Esophagus squamous epithelium (tissue), 4 donors: ENCODE results near the gene MT1HL1.
"Not testable (repeated sequence)": the region's sequence is repeated elsewhere in the genome, so short reads cannot be mapped to it uniquely, and the experiment has no call there.

ENCODE experiments used
- POLR2A ChIP-seq, 4 donors: fragments of 450-650 bp; IDR thresholded peaks; one replicate each; pipeline ENCODE4 v1.6.1; 2017; ENCODE audit warnings: antibody characterized with exemption in 4 of 4, mild to moderate bottlenecking in 4 of 4, moderate library complexity in 3 of 4
- TF ChIP-seq, protein P1 (sequence below), 6 experiments: fragments of 450-650 bp in 4 of 6; fragments of 200-600 bp in 2 of 6; sonication (generic) in 2 of 6; IDR thresholded peaks; one replicate each; pipeline ENCODE4 v1.5.1; 2016 to 2019; ENCODE audit warnings: antibody characterized with exemption in 6 of 6, mild to moderate bottlenecking in 4 of 6, moderate library complexity in 4 of 6

DNA sequence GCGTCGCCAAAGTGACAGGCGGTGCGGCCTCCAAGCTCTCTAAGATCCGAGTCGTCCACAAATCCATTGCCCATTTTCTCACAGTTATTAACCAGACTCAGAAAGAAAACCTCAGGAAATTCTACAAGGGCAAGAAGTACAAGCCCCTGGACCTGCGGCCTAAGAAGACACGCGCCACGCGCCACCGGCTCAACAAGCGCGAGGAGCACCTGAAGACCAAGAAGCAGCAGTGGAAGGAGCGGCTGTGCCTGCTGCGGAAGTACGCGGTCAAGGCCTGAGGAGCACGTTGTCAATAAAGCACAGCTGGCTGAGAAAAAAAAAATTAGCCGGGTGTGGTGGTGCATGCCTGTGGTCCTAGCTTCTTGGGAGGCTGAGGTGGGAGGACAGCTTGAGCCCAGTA, 22.8 kb downstream of the MT1HL1 start:
- not testable (repeated sequence) for TF ChIP-seq POLR2A (IDR thresholded peaks at IDR 0.05)
- TF ChIP-seq, protein P1, sequence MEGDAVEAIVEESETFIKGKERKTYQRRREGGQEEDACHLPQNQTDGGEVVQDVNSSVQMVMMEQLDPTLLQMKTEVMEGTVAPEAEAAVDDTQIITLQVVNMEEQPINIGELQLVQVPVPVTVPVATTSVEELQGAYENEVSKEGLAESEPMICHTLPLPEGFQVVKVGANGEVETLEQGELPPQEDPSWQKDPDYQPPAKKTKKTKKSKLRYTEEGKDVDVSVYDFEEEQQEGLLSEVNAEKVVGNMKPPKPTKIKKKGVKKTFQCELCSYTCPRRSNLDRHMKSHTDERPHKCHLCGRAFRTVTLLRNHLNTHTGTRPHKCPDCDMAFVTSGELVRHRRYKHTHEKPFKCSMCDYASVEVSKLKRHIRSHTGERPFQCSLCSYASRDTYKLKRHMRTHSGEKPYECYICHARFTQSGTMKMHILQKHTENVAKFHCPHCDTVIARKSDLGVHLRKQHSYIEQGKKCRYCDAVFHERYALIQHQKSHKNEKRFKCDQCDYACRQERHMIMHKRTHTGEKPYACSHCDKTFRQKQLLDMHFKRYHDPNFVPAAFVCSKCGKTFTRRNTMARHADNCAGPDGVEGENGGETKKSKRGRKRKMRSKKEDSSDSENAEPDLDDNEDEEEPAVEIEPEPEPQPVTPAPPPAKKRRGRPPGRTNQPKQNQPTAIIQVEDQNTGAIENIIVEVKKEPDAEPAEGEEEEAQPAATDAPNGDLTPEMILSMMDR (IDR thresholded peaks at IDR 0.05), result not testable (repeated sequence)
